Caco-2 (cell line): Measurements from ENCODE around the gene SIL1. TPM values are rescaled to one million over a fixed set of nuclear protein-coding genes. Genes with fewer than 3 reads are reported as not detected.

Experiments used
- BruUV-seq: library from RNA; stranded (reverse); fragments of 400-500 nt; replicated peaks from 2 replicates; lab custom pipeline; 2021; lab: Mats Ljungman, UMichigan
- CTCF ChIA-PET: fragments of 300-600 bp; sonication (Branson Sonifier 250); formaldehyde crosslinking; loops from one replicate; lab custom pipeline; 2022; ENCODE audit warnings: antibody characterized with exemption; lab: Charles Lee
- POLR2A ChIA-PET: fragments of 300-600 bp; sonication (Branson Sonifier 250); formaldehyde crosslinking; loops from one replicate; lab custom pipeline; 2022; ENCODE audit warnings: antibody characterized with exemption; lab: Charles Lee
- DNase-seq, 2 experiments: peaks; one replicate each; pipeline versions ENCODE4 v3.0.0 to v3.0.0-alpha.2; 2020 to 2022
- H3K27me3 ChIP-seq: replicated peaks from 2 replicates; pipeline ENCODE4 v1.6.0; 2011; ENCODE audit warnings: low read length; ENCODE audit not compliant: control insufficient read depth, insufficient read depth
- H3K36me3 ChIP-seq: 2 replicates; pipeline ENCODE4 v1.5.1; 2011; ENCODE audit warnings: low read length; ENCODE audit not compliant: control insufficient read depth, insufficient read depth
- H3K4me1 ChIP-seq: fragments of 250-450 bp; sonication (Bioruptor Pico); 2 replicates; pipeline ENCODE4 v1.5.1; 2020; ENCODE audit warnings: mild to moderate bottlenecking
- H3K4me3 ChIP-seq: 2 replicates; pipeline ENCODE4 v1.5.1; 2011; ENCODE audit warnings: low read depth, mild to moderate bottlenecking, control low read depth, low read length
- H3K9me3 ChIP-seq: fragments of 250-450 bp; sonication (Bioruptor Pico); 2 replicates; pipeline ENCODE4 v1.5.1; 2020; ENCODE audit warnings: mild to moderate bottlenecking, moderate library complexity
- H3K27ac Mint-ChIP-seq: one replicate; pipeline ENCODE4 v1.8.0; 2022; ENCODE audit warnings: mixed read lengths; ENCODE audit not compliant: unreplicated experiment
- H3K27me3 Mint-ChIP-seq: one replicate; pipeline ENCODE4 v1.8.0; 2022; ENCODE audit warnings: mixed read lengths; ENCODE audit not compliant: insufficient read depth, unreplicated experiment
- H3K36me3 Mint-ChIP-seq: one replicate; pipeline ENCODE4 v1.8.0; 2022; ENCODE audit warnings: mild to moderate bottlenecking, mixed read lengths; ENCODE audit not compliant: insufficient read depth, unreplicated experiment
- H3K4me1 Mint-ChIP-seq: one replicate; pipeline ENCODE4 v1.8.0; 2022; ENCODE audit warnings: low read depth, mixed read lengths; ENCODE audit not compliant: unreplicated experiment
- H3K4me3 Mint-ChIP-seq: one replicate; pipeline ENCODE4 v1.8.0; 2022; ENCODE audit warnings: mild to moderate bottlenecking, moderate library complexity, mixed read lengths; ENCODE audit not compliant: unreplicated experiment
- H3K9me3 Mint-ChIP-seq: one replicate; pipeline ENCODE4 v1.8.0; 2022; ENCODE audit warnings: mixed read lengths; ENCODE audit not compliant: unreplicated experiment
- intact Hi-C: fragments of 100-400 bp; cut with micrococcal nuclease; formaldehyde crosslinking; loops from one replicate; pipeline ENCODE4 v1.10.0; 2022; ENCODE audit not compliant: unreplicated experiment
- total RNA-seq: library from RNA; stranded (reverse); gene quantifications from 2 replicates; pipeline ENCODE4 v1.2.3, GENCODE V29; 2022
- TF ChIP-seq, protein P1 (sequence below), 2 experiments: fragments of 200-600 bp in 1 of 2; IDR thresholded peaks; 1 replicate in 1 of 2; 2 replicates in 1 of 2; pipeline versions ENCODE4 v1.5.1 to v1.8.0; 2011 to 2022; ENCODE audit warnings: antibody characterized with exemption in 1 of 2, control low read depth in 1 of 2, inconsistent platforms in 1 of 2, low read depth in 1 of 2, low read length in 1 of 2, mild to moderate bottlenecking in 1 of 2, moderate library complexity in 1 of 2; ENCODE audit not compliant: insufficient read depth in 1 of 2, severe bottlenecking in 1 of 2, unreplicated experiment in 1 of 2

The SIL1 gene
- total RNA-seq, 1 experiment from 2014 or later = 29.7 TPM

DNA sequence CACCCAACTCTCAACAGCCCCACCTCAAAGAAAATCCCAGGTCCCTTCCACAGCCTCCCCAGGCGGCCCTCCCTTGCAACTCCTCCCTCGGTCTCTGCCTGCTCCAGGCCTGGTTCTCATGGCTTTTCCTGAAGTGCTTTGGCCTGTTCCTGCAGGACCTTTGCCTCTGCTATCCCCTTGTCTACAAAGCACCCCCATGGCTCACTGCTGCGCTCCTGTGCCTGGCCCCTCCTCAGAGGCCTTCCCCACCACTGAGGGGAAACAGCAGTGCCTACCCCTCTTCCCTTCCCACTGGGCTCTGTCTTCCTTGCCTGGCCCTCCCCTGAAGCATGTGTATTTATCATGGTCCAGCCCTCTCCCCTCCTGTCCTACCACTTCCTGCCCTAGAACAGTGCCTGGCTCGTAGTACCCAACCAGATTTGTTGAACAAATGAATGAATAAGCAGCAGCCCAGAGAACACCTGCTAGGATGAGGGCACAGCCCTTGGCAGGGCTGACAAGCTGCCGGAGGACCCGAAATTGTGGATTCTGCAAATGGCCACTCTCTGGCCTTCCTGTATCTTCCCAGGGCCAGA lies 254.5 kb downstream of the SIL1 start:
- intact Hi-C loops = loop anchor here (5.0 kb wide), 1 partner anchor 301 kb away; no protein-coding TSS in a partner anchor
- DNase-seq = no peak
- Mint-ChIP-seq H3K36me3 (peaks cover 63% of the 10 kb centered on the region), H3K9me3 (no peaks in the 10 kb centered on the region), H3K4me3 (no peak overlapping the region), H3K27me3 (no peaks in the 10 kb centered on the region), H3K27ac (peak overlapping the region; percentile 49), H3K4me1 (no peaks in the 10 kb centered on the region)
- Histone ChIP-seq H3K4me1 (no peaks in the 10 kb centered on the region), H3K4me3 (no peak overlapping the region), H3K9me3 (no peaks in the 10 kb centered on the region), H3K36me3 (no peaks in the 10 kb centered on the region), H3K27me3 (no peaks in the 10 kb centered on the region)
- ChIA-PET POLR2A (no interaction called here), CTCF (interaction anchor here (0.7 kb wide), 1 partner anchor 242 kb away, joined by 3 read pairs; no protein-coding TSS in a partner anchor)
- TF ChIP-seq, protein P1, sequence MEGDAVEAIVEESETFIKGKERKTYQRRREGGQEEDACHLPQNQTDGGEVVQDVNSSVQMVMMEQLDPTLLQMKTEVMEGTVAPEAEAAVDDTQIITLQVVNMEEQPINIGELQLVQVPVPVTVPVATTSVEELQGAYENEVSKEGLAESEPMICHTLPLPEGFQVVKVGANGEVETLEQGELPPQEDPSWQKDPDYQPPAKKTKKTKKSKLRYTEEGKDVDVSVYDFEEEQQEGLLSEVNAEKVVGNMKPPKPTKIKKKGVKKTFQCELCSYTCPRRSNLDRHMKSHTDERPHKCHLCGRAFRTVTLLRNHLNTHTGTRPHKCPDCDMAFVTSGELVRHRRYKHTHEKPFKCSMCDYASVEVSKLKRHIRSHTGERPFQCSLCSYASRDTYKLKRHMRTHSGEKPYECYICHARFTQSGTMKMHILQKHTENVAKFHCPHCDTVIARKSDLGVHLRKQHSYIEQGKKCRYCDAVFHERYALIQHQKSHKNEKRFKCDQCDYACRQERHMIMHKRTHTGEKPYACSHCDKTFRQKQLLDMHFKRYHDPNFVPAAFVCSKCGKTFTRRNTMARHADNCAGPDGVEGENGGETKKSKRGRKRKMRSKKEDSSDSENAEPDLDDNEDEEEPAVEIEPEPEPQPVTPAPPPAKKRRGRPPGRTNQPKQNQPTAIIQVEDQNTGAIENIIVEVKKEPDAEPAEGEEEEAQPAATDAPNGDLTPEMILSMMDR (IDR thresholded peaks at IDR 0.05; ENCODE audit: insufficient read depth in 1 of 2, low read depth in 1 of 2, low read length in 1 of 2, severe bottlenecking in 1 of 2, unreplicated experiment in 1 of 2) = no peak
- no TSS peak for BruUV-seq

DNA sequence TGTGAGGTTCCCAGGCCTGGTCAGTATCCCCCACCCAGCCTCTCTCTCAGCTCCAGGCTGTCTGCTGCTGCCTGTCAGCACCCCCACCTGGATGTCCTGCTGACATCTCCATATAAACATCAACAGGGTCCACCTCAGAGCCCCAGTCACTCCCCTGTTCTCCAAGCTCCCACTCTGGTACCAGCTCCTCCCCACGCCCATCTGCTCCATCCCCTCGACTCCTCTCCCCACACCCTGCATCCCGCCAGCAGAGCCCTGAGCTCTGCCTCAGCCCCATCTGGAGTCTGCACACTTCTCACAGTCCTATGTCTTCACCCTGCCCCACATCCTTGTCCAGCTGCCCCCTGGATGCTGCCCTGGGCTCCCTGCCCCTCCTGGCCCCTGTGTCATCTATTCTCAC lies 255.3 kb downstream of the SIL1 start:
- ChIA-PET CTCF (interaction anchor here (0.7 kb wide), 1 partner anchor 241 kb away, joined by 3 read pairs; no protein-coding TSS in a partner anchor), POLR2A (no interaction called here)
- Mint-ChIP-seq H3K4me1 (no peaks in the 10 kb centered on the region), H3K4me3 (no peak overlapping the region), H3K27ac (no peak overlapping the region), H3K27me3 (no peaks in the 10 kb centered on the region), H3K36me3 (peaks cover 64% of the 10 kb centered on the region), H3K9me3 (no peaks in the 10 kb centered on the region)
- no peaks in the 10 kb centered on the region for H3K9me3 ChIP-seq
- no peaks in the 10 kb centered on the region for H3K36me3 ChIP-seq
- TF ChIP-seq, protein P1 (IDR thresholded peaks at IDR 0.05; ENCODE audit: insufficient read depth in 1 of 2, low read depth in 1 of 2, low read length in 1 of 2, severe bottlenecking in 1 of 2, unreplicated experiment in 1 of 2) = no peak
- H3K27me3 ChIP-seq = no peaks in the 10 kb centered on the region
- BruUV-seq = no TSS peak
- intact Hi-C loops = loop anchor here (5.0 kb wide), 1 partner anchor 301 kb away; no protein-coding TSS in a partner anchor
- DNase-seq = no peak
- H3K4me3 ChIP-seq = no peak overlapping the region
- H3K4me1 ChIP-seq = no peaks in the 10 kb centered on the region

DNA sequence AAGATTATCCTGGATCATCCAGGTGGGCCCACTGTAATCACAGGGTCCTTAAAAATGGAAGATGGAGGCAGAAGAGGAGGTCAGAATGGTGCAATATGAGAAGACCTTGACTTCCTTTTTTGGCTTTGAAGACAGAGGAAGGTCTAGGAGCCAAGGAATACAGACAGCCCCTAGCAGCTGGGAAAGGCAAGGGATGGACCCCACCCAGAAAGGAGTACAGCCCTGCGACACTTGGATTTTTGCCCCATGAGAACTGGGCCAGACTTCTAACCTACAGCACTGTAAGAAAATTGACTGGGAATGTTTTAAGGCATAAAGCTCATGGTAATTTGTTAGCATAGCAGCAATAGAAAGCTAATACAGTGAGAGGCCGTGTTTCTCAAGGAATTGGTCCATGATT lies 256.1 kb downstream of the SIL1 start:
- intact Hi-C loops = loop anchor here (5.0 kb wide), 1 partner anchor 300 kb away; no protein-coding TSS in a partner anchor
- H3K27me3 ChIP-seq = no peaks in the 10 kb centered on the region
- H3K27ac Mint-ChIP-seq = no peak overlapping the region
- H3K4me1 Mint-ChIP-seq = no peaks in the 10 kb centered on the region
- no TSS peak for BruUV-seq
- no peaks in the 10 kb centered on the region for H3K27me3 Mint-ChIP-seq
- no peak for DNase-seq
- ChIA-PET POLR2A (no interaction called here), CTCF (interaction anchor here (0.6 kb wide), 1 partner anchor 352 kb away, joined by 3 read pairs; no protein-coding TSS in a partner anchor)
- H3K9me3 ChIP-seq = no peaks in the 10 kb centered on the region
- H3K36me3 ChIP-seq = no peaks in the 10 kb centered on the region
- H3K9me3 Mint-ChIP-seq = no peaks in the 10 kb centered on the region
- H3K4me3 Mint-ChIP-seq = no peak overlapping the region
- TF ChIP-seq, protein P1 (IDR thresholded peaks at IDR 0.05; ENCODE audit: insufficient read depth in 1 of 2, low read depth in 1 of 2, low read length in 1 of 2, severe bottlenecking in 1 of 2, unreplicated experiment in 1 of 2) = no peak
- H3K4me3 ChIP-seq = no peak overlapping the region
- H3K36me3 Mint-ChIP-seq = peaks cover 66% of the 10 kb centered on the region
- no peaks in the 10 kb centered on the region for H3K4me1 ChIP-seq
